AG08395 (cell line): ENCODE data around the gene CLCN1.
"Not testable (repeated sequence)": the region's sequence is repeated elsewhere in the genome, so short reads cannot be mapped to it uniquely, and the experiment has no call there.

ENCODE experiments used
- DNase-seq: peaks from one replicate; pipeline ENCODE4 v3.0.0; 2012; ENCODE audit warnings: mixed read lengths, low spot score

CLCN1 gene

GRCh38 chr7:143315776-143316175 is at the start of gene CLCN1:
CLCN1 (plus strand) TSS chr7:143316111; CDS start chr7:143316213, 102 bp downstream.
- no peak for DNase-seq

- no peak for DNase-seq
These were observed 46.7 kb upstream of the CLCN1 start for GRCh38 chr7:143269251-143269650.

GRCh38 chr7:143271240-143271639 is 44.7 kb upstream of the CLCN1 start:
- no peak for DNase-seq

- no peak for DNase-seq
These were observed 43.0 kb upstream of the CLCN1 start for GRCh38 chr7:143272871-143273270.

- peak; percentile 77 for DNase-seq
These were observed 36.5 kb upstream of the CLCN1 start for GRCh38 chr7:143279186-143280098.

- DNase-seq, result no peak
These were observed 35.8 kb upstream of the CLCN1 start for GRCh38 chr7:143280160-143280559.

GRCh38 chr7:143280566-143280965 is 35.3 kb upstream of the CLCN1 start:
- DNase-seq, result no peak

GRCh38 chr7:143281529-143281928 is 34.4 kb upstream of the CLCN1 start:
- DNase-seq, result no peak

- DNase-seq, result no peak
These were observed 33.8 kb upstream of the CLCN1 start for GRCh38 chr7:143282124-143282523.

- DNase-seq, result no peak
These were observed 32.5 kb upstream of the CLCN1 start for GRCh38 chr7:143283381-143283780.

GRCh38 chr7:143284591-143285469 is 31.1 kb upstream of the CLCN1 start, which contains the start of gene TMEM139:
TMEM139 (plus strand) TSS chr7:143284958; CDS start chr7:143285958, 1,000 bp downstream.
- DNase-seq, result no peak

- DNase-seq, result no peak
These were observed 30.5 kb upstream of the CLCN1 start for GRCh38 chr7:143285470-143285778.

- no peak for DNase-seq
These were observed 29.9 kb upstream of the CLCN1 start for GRCh38 chr7:143285806-143286521.

GRCh38 chr7:143286522-143286890 is 29.4 kb upstream of the CLCN1 start:
- no peak for DNase-seq

GRCh38 chr7:143287339-143287934 is 28.5 kb upstream of the CLCN1 start:
- no peak for DNase-seq

- peak; percentile 100 for DNase-seq
These were observed 27.7 kb upstream of the CLCN1 start, which contains the start of gene CASP2 for GRCh38 chr7:143287935-143288826. CASP2 (plus strand) TSS chr7:143288351; CDS start chr7:143288456, 105 bp downstream.

- peak; percentile 25 for DNase-seq
These were observed 27.1 kb upstream of the CLCN1 start for GRCh38 chr7:143288836-143289235.

GRCh38 chr7:143289421-143289820 is 26.5 kb upstream of the CLCN1 start:
- DNase-seq, result no peak

- not testable (repeated sequence) for DNase-seq
These were observed 26.0 kb upstream of the CLCN1 start for GRCh38 chr7:143289888-143290287.

- DNase-seq, result no peak
These were observed 25.6 kb upstream of the CLCN1 start for GRCh38 chr7:143290293-143290692.

- DNase-seq, result no peak
These were observed 23.0 kb upstream of the CLCN1 start for GRCh38 chr7:143292876-143293275.
